Activated naive CD8-positive, alpha-beta T cell treated with anti-CD3 and anti-CD28 coated beads, Interleukin-2, amount 50 U/mL, for 16 hours (primary cell): ENCODE measurements around the gene POC1B.

Source experiments
- DNase-seq: peaks from one replicate; pipeline ENCODE4 v3.0.0-alpha.2; 2020; ENCODE audit warnings: low read depth, low spot score

Gene POC1B

GRCh38 chr12:89421092-89421835 is 104.6 kb downstream of the POC1B start:
- no peak for DNase-seq

- no peak for DNase-seq
Observed at GRCh38 chr12:89418228-89418910, 107.5 kb downstream of the POC1B start.

- no peak for DNase-seq
Observed at GRCh38 chr12:89417246-89417977, 108.4 kb downstream of the POC1B start.

- no peak for DNase-seq
Observed at GRCh38 chr12:89416049-89416792, 109.6 kb downstream of the POC1B start.

- DNase-seq: no peak
Observed at GRCh38 chr12:89414851-89415250, 111.0 kb downstream of the POC1B start.

- no peak for DNase-seq
Observed at GRCh38 chr12:89414322-89414721, 111.5 kb downstream of the POC1B start.

GRCh38 chr12:89413234-89413633 is 112.6 kb downstream of the POC1B start:
- no peak for DNase-seq

- no peak for DNase-seq
Observed at GRCh38 chr12:89412665-89413064, 113.2 kb downstream of the POC1B start.

- no peak for DNase-seq
Observed at GRCh38 chr12:89411846-89412245, 114.0 kb downstream of the POC1B start.

- no peak for DNase-seq
Observed at GRCh38 chr12:89411234-89411633, 114.6 kb downstream of the POC1B start.

GRCh38 chr12:89405626-89406345 is 120.1 kb downstream of the POC1B start:
- no peak for DNase-seq

- no peak for DNase-seq
Observed at GRCh38 chr12:89401433-89402058, 124.3 kb downstream of the POC1B start.

GRCh38 chr12:89400415-89400814 is 125.4 kb downstream of the POC1B start:
- DNase-seq: no peak

- DNase-seq: no peak
Observed at GRCh38 chr12:89395712-89396111, 130.1 kb downstream of the POC1B start.

- DNase-seq: no peak
Observed at GRCh38 chr12:89393551-89394121, 132.2 kb downstream of the POC1B start.

GRCh38 chr12:89392391-89392790 is 133.5 kb downstream of the POC1B start:
- no peak for DNase-seq

- DNase-seq: no peak
Observed at GRCh38 chr12:89391726-89392336, 134.0 kb downstream of the POC1B start.

GRCh38 chr12:89390802-89391673 is 134.8 kb downstream of the POC1B start:
- DNase-seq: no peak
